Liver (tissue), 9 donors: ENCODE results near the gene BCAR3. TPM values are rescaled to one million over a fixed set of nuclear protein-coding genes. Genes with fewer than 3 reads are reported as not detected.

Experiments used
- DNase-seq: peaks from one replicate; pipeline ENCODE4 v3.0.0-alpha.2; 2017; ENCODE audit warnings: low spot score
- H3K27ac ChIP-seq, 2 donors: one replicate each; pipeline ENCODE4 v1.7.0; 2013; ENCODE audit warnings: inconsistent platforms in 2 of 2, low read length in 2 of 2, control low read depth in 1 of 2, low read depth in 1 of 2, mild to moderate bottlenecking in 1 of 2
- H3K27me3 ChIP-seq, 4 donors: one replicate each; pipeline versions ENCODE4 v1.6.1 to v1.7.0; 2013; ENCODE audit warnings: low read length in 3 of 4, inconsistent platforms in 1 of 4, mild to moderate bottlenecking in 1 of 4, moderate library complexity in 1 of 4; ENCODE audit not compliant: control insufficient read depth in 4 of 4, insufficient read depth in 4 of 4
- H3K36me3 ChIP-seq, 4 donors: one replicate each; pipeline versions ENCODE4 v1.6.1 to v1.7.0; 2013; ENCODE audit warnings: low read length in 3 of 4, mild to moderate bottlenecking in 3 of 4, low read depth in 1 of 4, moderate library complexity in 1 of 4; ENCODE audit not compliant: control insufficient read depth in 4 of 4, insufficient read depth in 3 of 4
- H3K4me1 ChIP-seq, 4 donors: one replicate each; pipeline versions ENCODE4 v1.6.1 to v1.7.0; 2013; ENCODE audit warnings: low read length in 3 of 4, mild to moderate bottlenecking in 3 of 4, moderate library complexity in 1 of 4; ENCODE audit not compliant: control insufficient read depth in 4 of 4, insufficient read depth in 4 of 4
- H3K4me3 ChIP-seq, 3 donors: one replicate each; pipeline versions ENCODE4 v1.6.1 to v1.7.0; 2013; ENCODE audit warnings: low read length in 3 of 3, control low read depth in 1 of 3, low read depth in 1 of 3, mild to moderate bottlenecking in 1 of 3
- H3K9ac ChIP-seq, 2 donors: one replicate each; pipeline ENCODE4 v1.7.0; 2013; ENCODE audit warnings: low read length in 2 of 2, mild to moderate bottlenecking in 2 of 2, moderate library complexity in 2 of 2, control low read depth in 1 of 2, low read depth in 1 of 2
- H3K9me3 ChIP-seq, 4 donors: one replicate each; pipeline versions ENCODE4 v1.6.1 to v1.7.0; 2013; ENCODE audit warnings: low read length in 3 of 4; ENCODE audit not compliant: control insufficient read depth in 4 of 4
- ATF3 ChIP-seq: IDR thresholded peaks from 2 replicates; pipeline ENCODE4 v1.6.1; 2016; ENCODE audit warnings: antibody characterized with exemption
- CTCF ChIP-seq: fragments of 150-350 bp; IDR thresholded peaks from 2 replicates; pipeline ENCODE4 v1.5.1; 2017; ENCODE audit warnings: improper control_type of control experiment, low read depth, low read length; ENCODE audit not compliant: missing input control
- FOXA1 ChIP-seq: IDR thresholded peaks from 2 replicates; pipeline ENCODE4 v1.6.1; 2016; ENCODE audit warnings: antibody characterized with exemption
- FOXA2 ChIP-seq: IDR thresholded peaks from 2 replicates; pipeline ENCODE4 v1.6.1; 2016; ENCODE audit warnings: antibody characterized with exemption
- GABPA ChIP-seq, 2 donors: IDR thresholded peaks in 1 of 2; conservative IDR thresholded peaks in 1 of 2; 2 replicates each; pipeline ENCODE4 v1.6.1; 2016; ENCODE audit warnings: antibody characterized with exemption in 2 of 2, mild to moderate bottlenecking in 1 of 2, moderate library complexity in 1 of 2
- HNF4A ChIP-seq, 2 donors: conservative IDR thresholded peaks; 2 replicates each; pipeline ENCODE4 v1.6.1; 2016; ENCODE audit warnings: antibody characterized with exemption in 2 of 2, mild to moderate bottlenecking in 2 of 2
- HNF4G ChIP-seq: IDR thresholded peaks from 2 replicates; pipeline ENCODE4 v1.6.1; 2016; ENCODE audit warnings: antibody characterized with exemption
- JUND ChIP-seq, 2 donors: IDR thresholded peaks; 2 replicates each; pipeline ENCODE4 v1.6.1; 2016; ENCODE audit warnings: antibody characterized with exemption in 2 of 2
- MAX ChIP-seq: IDR thresholded peaks from 2 replicates; pipeline ENCODE4 v1.6.1; 2016; ENCODE audit warnings: antibody characterized with exemption
- RAD21 ChIP-seq, 2 donors: IDR thresholded peaks; 2 replicates each; pipeline ENCODE4 v1.6.1; 2016; ENCODE audit warnings: antibody characterized with exemption in 2 of 2, mild to moderate bottlenecking in 2 of 2
- REST ChIP-seq: IDR thresholded peaks from 2 replicates; pipeline ENCODE4 v1.6.1; 2016; ENCODE audit warnings: antibody characterized with exemption, mild to moderate bottlenecking
- RXRA ChIP-seq, 2 donors: IDR thresholded peaks; 2 replicates each; pipeline ENCODE4 v1.6.1; 2017 to 2018; ENCODE audit warnings: antibody characterized with exemption in 2 of 2, mild to moderate bottlenecking in 1 of 2
- SP1 ChIP-seq: IDR thresholded peaks from 2 replicates; pipeline ENCODE4 v1.6.1; 2018; ENCODE audit warnings: antibody characterized with exemption, mild to moderate bottlenecking
- TAF1 ChIP-seq: conservative IDR thresholded peaks from 2 replicates; pipeline ENCODE4 v1.6.1; 2016; ENCODE audit warnings: antibody characterized with exemption, mild to moderate bottlenecking
- YY1 ChIP-seq: IDR thresholded peaks from 2 replicates; pipeline ENCODE4 v1.6.1; 2016; ENCODE audit warnings: antibody characterized with exemption, mild to moderate bottlenecking
- ZBTB33 ChIP-seq: IDR thresholded peaks from 2 replicates; pipeline ENCODE4 v1.6.1; 2016; ENCODE audit warnings: antibody characterized with exemption
- WGBS: extraction: QIAGEN DNeasy Blood & Tissue Kit; methylation state at CpG from one replicate; pipeline ENCODE4 v1.1.7; 2013; 5-methylcytosine and 5-hydroxymethylcytosine counted together
- polyA plus RNA-seq, 2 donors: library from polyadenylated mRNA; stranded (reverse) in 1 of 2; unstranded in 1 of 2; fragments of 200-250 nt in 1 of 2; fragments of >200 nt in 1 of 2; fragmentation: Nextera tagmentation in 1 of 2; extraction: Ambion mirVana in 1 of 2; gene quantifications; one replicate each; pipeline versions ENCODE4 v1.2.1 to v1.2.3, GENCODE V29; 2013 to 2015
- total RNA-seq, 2 donors: library from RNA; depleted of rRNA; stranded (reverse); fragments of >200 nt; gene quantifications; one replicate each; pipeline ENCODE4 v1.2.3, GENCODE V29; 2014
- donor health status: healthy.
- donor health status: healthy.
- donor health status: healthy.
- donor health status: healthy.
- donor health status: healthy.

The BCAR3 gene
- total and polyA plus RNA-seq, 4 donors: 2.8 to 10.3 (median 7.7) TPM

GRCh38 chr1:93699049-93699384 is 17.4 kb upstream of the BCAR3 start:
- Histone ChIP-seq H3K27ac (no peak overlapping the region), H3K4me3 (no peak overlapping the region), H3K9me3 (no peaks in the 10 kb centered on the region), H3K27me3 (no peaks in the 10 kb centered on the region), H3K4me1 (peaks cover 5 to 9% (median 8%) of the 10 kb centered on the region in 4 donors), H3K9ac (no peak overlapping the region), H3K36me3 (no peaks in the 10 kb centered on the region)
- no peak for DNase-seq
- 93% methylated on average over 5 of the region's 5 CpGs for WGBS
- no peak for TF ChIP-seq MAX
- TF ChIP-seq CTCF: no peak
- TF ChIP-seq RAD21 (IDR thresholded peaks at IDR 0.05): no peak
- TF ChIP-seq ATF3: no peak
- no peak for TF ChIP-seq YY1
- TF ChIP-seq REST: no peak
- TF ChIP-seq HNF4G: no peak

- no peaks in the 10 kb centered on the region for H3K9me3 ChIP-seq
- no peak for DNase-seq
- no peak overlapping the region for H3K9ac ChIP-seq
- no peak overlapping the region for H3K27ac ChIP-seq
- no peak overlapping the region for H3K4me3 ChIP-seq
- no peaks in the 10 kb centered on the region for H3K27me3 ChIP-seq
- 92% methylated on average over 7 of the region's 7 CpGs for WGBS
- H3K4me1 ChIP-seq: peaks cover 2 to 5% (median 4%) of the 10 kb centered on the region in 4 donors
- no peaks in the 10 kb centered on the region for H3K36me3 ChIP-seq
- no peak for TF ChIP-seq FOXA2
- TF ChIP-seq CTCF: no peak
- no peak for TF ChIP-seq RAD21 (IDR thresholded peaks at IDR 0.05)
- TF ChIP-seq ZBTB33: no peak
- no peak for TF ChIP-seq TAF1
- TF ChIP-seq REST: no peak
- TF ChIP-seq SP1: no peak
- no peak for TF ChIP-seq HNF4A (conservative IDR thresholded peaks at IDR 0.05)
- no peak for TF ChIP-seq GABPA (IDR thresholded peaks at IDR 0.05 in 1 of 2, conservative IDR thresholded peaks at IDR 0.05 in 1 of 2)
- no peak for TF ChIP-seq YY1
- no peak for TF ChIP-seq RXRA (IDR thresholded peaks at IDR 0.05)
- no peak for TF ChIP-seq FOXA1
- no peak for TF ChIP-seq ATF3
- no peak for TF ChIP-seq JUND (IDR thresholded peaks at IDR 0.05)
- no peak for TF ChIP-seq MAX
Measured at GRCh38 chr1:93698329-93699048, 16.9 kb upstream of the BCAR3 start.
